Renal pelvis (tissue), 12 donors: ENCODE results near the gene GNAS. TPM values are rescaled to one million over a fixed set of nuclear protein-coding genes. Genes with fewer than 3 reads are reported as not detected.
A peak's percentile ranks its signal among the peaks of the same experiment; 100 is the strongest.
"Not testable (repeated sequence)": the region's sequence is repeated elsewhere in the genome, so short reads cannot be mapped to it uniquely, and the experiment has no call there.

Experiments used
- DNase-seq: peaks from one replicate; pipeline ENCODE4 v3.0.0-alpha.2; 2013
- long read RNA-seq, 16 experiments: transcript quantifications; one replicate each; lab custom pipeline, GENCODE V29; 2026
- polyA plus RNA-seq, 3 donors: library from polyadenylated mRNA; unstranded; fragments of 120-200 nt; gene quantifications; one replicate each; pipeline ENCODE4 v1.2.1, GENCODE V29; 2013; ENCODE audit not compliant: insufficient read length in 3 of 3

The GNAS gene
- 1,000 to 10,000 TPM; 1,780 to 2,253 (median 1,937) TPM for polyA plus RNA-seq
- long read RNA-seq, donor 1, full-length matches to known transcripts, result 412 of 1,294 reads
- long read RNA-seq, donor 1, partial matches to known transcripts, result 859 of 1,294 reads
- long read RNA-seq, donor 1, other reads (novel, unspliced or antisense), result 23 of 1,294 reads
- long read RNA-seq, donor 2, full-length matches to known transcripts, result 534 of 1,792 reads
- long read RNA-seq, donor 2, partial matches to known transcripts, result 1,217 of 1,792 reads
- long read RNA-seq, donor 2, other reads (novel, unspliced or antisense), result 41 of 1,792 reads
- long read RNA-seq, donor 3, full-length matches to known transcripts, result 506 of 1,647 reads
- long read RNA-seq, donor 3, partial matches to known transcripts, result 1,116 of 1,647 reads
- long read RNA-seq, donor 3, other reads (novel, unspliced or antisense), result 25 of 1,647 reads
- long read RNA-seq, donor 4, full-length matches to known transcripts, result 454 of 1,536 reads
- long read RNA-seq, donor 4, partial matches to known transcripts, result 1,049 of 1,536 reads
- long read RNA-seq, donor 4, other reads (novel, unspliced or antisense), result 33 of 1,536 reads
- long read RNA-seq, donor 5, full-length matches to known transcripts, result 243 of 645 reads
- long read RNA-seq, donor 5, partial matches to known transcripts, result 390 of 645 reads
- long read RNA-seq, donor 5, other reads (novel, unspliced or antisense), result 12 of 645 reads
- long read RNA-seq, donor 6, full-length matches to known transcripts, result 390 of 1,269 reads
- long read RNA-seq, donor 6, partial matches to known transcripts, result 863 of 1,269 reads
- long read RNA-seq, donor 6, other reads (novel, unspliced or antisense), result 16 of 1,269 reads
- long read RNA-seq, donor 7, full-length matches to known transcripts, result 674 of 1,747 reads
- long read RNA-seq, donor 7, partial matches to known transcripts, result 1,019 of 1,747 reads
- long read RNA-seq, donor 7, other reads (novel, unspliced or antisense), result 54 of 1,747 reads
- long read RNA-seq, donor 8, full-length matches to known transcripts, result 298 of 1,235 reads
- long read RNA-seq, donor 8, partial matches to known transcripts, result 895 of 1,235 reads
- long read RNA-seq, donor 8, other reads (novel, unspliced or antisense), result 42 of 1,235 reads
- long read RNA-seq, donor 9, full-length matches to known transcripts, result 555 of 2,030 reads
- long read RNA-seq, donor 9, partial matches to known transcripts, result 1,458 of 2,030 reads
- long read RNA-seq, donor 9, other reads (novel, unspliced or antisense), result 17 of 2,030 reads
- long read RNA-seq, donor 10, full-length matches to known transcripts, result 396 of 1,411 reads
- long read RNA-seq, donor 10, partial matches to known transcripts, result 993 of 1,411 reads
- long read RNA-seq, donor 10, other reads (novel, unspliced or antisense), result 22 of 1,411 reads
- long read RNA-seq, donor 11, full-length matches to known transcripts, result 430 of 1,061 reads
- long read RNA-seq, donor 11, partial matches to known transcripts, result 618 of 1,061 reads
- long read RNA-seq, donor 11, other reads (novel, unspliced or antisense), result 13 of 1,061 reads
- long read RNA-seq, donor 12, full-length matches to known transcripts, result 613 of 1,822 reads
- long read RNA-seq, donor 12, partial matches to known transcripts, result 1,155 of 1,822 reads
- long read RNA-seq, donor 12, other reads (novel, unspliced or antisense), result 54 of 1,822 reads
- long read RNA-seq, donor 13, full-length matches to known transcripts, result 281 of 1,073 reads
- long read RNA-seq, donor 13, partial matches to known transcripts, result 792 of 1,073 reads
- long read RNA-seq, donor 13, other reads (novel, unspliced or antisense), result 0 of 1,073 reads
- long read RNA-seq, donor 14, full-length matches to known transcripts, result 900 of 2,708 reads
- long read RNA-seq, donor 14, partial matches to known transcripts, result 1,725 of 2,708 reads
- long read RNA-seq, donor 14, other reads (novel, unspliced or antisense), result 83 of 2,708 reads
- long read RNA-seq, donor 15, full-length matches to known transcripts, result 535 of 1,936 reads
- long read RNA-seq, donor 15, partial matches to known transcripts, result 1,357 of 1,936 reads
- long read RNA-seq, donor 15, other reads (novel, unspliced or antisense), result 44 of 1,936 reads
- long read RNA-seq, donor 16, full-length matches to known transcripts, result 518 of 2,003 reads
- long read RNA-seq, donor 16, partial matches to known transcripts, result 1,454 of 2,003 reads
- long read RNA-seq, donor 16, other reads (novel, unspliced or antisense), result 31 of 2,003 reads

DNA sequence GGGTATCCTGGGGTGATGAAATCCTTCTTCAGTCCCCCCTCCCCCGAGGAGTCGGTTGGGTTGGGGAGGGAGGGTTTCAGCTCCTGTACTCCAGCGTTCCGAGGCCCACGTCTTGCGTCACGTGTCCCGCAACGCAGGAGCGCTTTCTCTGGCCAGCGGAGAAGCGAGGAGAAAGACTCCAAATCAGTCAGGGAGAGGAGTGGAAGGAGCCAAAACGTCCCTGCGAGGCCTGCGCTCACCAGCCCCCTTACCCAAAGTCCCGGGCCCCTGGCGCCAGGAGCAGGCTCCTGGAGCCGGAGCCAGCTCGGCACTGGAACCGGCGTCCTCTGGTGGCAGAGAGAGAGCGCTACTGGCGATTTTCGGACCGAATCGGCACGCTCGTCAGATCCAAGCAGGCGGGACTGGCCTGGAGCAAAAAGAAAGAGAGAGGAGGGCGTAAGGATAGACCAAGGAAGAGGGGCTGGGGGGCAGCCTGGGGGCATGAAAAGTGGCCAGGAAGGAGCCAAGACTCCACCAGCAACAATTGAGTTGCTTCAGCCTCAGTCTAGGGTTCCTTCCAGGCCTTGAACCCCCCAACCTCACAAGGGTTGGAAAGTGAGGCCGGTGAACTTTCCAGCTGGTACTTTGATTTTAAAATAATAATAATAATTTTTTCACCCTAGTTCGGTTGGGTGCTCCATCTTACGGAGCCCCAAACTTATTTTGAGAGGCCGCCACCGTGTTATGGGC, at the start of gene GNAS:
TSS of gene GNAS (plus strand) at position 174 of the 729 bp plus-strand sequence.
- peak; percentile 67 for DNase-seq

DNA sequence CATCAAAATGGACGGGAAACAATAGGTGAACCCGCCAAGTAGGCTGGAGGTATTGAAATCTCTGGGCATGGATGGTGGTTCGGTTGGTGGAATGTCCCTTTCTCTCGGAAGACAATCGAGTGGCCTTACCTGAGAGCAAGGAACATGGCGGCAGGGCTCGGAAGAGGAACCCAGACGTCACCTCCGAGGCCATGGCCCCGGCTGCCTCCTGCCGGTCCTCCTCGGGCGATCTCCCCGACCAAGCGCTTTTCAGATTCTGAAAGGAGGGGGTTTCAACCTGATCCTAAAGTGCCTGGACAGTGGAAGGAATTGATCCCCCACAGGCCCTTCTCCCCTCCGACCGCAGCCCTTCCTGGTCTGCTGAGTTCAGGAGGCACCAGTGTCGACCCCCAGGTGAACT, 49.0 kb upstream of the GNAS start:
- DNase-seq, result no peak

DNA sequence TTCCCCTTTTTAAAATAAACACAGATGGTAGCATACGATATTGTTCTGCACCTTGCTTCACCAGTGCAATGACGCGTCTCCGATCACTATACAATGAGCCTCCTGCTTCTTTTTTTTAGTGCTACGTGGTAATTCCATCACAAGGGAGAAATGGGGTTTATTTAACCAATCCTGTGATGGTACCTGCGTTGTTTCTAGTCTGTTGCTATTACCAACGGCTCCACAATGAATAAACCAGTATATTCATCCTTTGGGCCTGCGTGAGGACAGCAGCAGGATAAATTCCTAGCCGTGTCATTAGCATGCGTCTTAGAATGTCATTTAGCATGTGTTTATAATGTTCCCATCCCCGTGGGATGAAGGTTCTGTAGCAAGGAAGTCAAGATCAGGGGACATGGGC, 44.7 kb upstream of the GNAS start:
- DNase-seq, result no peak

DNA sequence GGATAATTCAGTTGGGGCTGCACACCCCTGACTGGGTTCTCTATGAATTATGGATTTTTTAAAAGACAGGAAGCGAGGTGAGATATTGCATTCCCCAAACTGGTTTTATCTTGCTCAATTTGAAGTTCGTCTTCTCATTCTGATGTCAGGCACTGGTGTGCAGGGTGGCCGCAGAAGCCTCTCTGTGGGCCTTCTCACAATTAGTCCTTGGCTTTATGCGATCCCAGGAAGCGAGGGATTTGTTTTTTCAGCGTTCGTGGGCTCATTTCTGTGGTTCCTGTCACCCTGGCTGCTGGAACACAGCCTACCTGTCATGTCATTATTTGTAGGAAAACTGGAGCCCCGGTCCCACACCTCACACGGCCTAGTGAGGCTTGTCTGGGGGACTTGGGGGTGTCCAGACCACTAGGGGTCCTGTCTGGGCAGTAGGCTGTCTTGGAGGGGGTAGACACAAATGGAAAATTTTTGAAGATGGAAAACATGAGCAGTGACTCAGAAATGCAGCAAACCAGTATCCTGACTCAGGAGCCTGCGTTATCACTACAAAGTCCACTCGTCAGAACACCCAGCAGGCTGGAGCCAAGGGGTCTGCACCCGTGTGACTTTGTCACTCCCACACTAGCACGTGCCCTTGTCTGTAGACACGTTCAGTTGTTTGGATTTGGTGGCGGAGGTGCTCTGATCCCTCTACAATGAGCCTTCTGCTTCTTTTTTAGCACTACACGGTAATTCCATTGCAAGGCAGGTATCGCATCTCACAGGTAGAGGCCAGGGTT, 44.1 kb upstream of the GNAS start:
- no peak for DNase-seq

DNA sequence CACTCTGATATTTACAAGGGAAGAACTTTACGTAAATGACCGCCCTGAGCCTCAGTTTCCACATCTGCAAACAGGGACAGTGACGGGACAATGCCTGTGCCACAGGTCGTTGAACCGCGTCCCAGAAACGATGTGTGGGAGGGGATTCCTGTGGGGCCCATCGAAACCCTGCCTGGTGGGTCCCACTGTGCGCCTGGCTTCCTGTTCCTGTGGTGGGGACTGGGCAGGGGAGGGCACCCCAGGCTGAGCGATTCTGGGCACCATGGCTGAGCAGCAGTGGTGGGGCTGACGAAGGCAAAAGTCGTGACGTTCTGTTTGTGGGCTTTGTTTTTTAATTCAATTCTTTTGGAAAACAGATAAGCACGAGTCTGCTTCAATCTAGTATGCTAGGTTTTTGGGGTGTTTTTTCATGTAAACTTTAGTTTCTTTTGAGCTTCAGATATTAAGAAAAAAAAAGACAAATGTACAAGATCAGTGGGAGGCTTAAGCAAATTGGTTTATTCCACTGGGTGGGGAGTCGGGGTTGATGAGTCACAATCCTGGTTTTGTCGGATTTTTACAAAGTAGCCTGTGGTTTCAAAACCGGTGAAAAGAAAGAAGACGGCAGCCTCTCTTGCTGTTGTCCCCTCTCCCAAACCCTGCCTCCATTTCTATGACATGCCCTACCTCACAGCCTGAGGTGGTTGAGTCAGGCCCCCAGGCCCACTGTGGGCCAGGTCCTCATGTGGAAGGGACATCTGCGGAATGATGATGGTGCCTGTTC, 42.2 kb upstream of the GNAS start:
- no peak for DNase-seq

DNA sequence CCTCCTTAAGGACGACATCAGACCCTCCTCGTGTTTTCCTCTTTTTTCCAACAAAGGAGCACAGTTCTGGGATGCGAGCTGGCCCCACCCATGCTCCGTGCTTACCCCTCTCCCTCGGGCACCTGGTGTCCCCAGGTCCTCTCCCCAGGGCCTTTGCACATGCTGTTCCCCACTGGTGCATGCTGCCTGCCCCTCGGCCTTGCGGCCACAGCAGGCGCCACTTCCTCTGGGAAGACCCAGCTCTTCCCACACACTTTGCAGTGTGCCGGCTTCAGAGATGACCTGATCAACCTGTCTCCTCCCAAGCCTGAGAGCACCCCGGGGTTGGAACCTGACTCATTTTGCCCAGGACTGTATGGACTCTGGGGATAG, 41.7 kb upstream of the GNAS start:
- DNase-seq, result no peak

DNA sequence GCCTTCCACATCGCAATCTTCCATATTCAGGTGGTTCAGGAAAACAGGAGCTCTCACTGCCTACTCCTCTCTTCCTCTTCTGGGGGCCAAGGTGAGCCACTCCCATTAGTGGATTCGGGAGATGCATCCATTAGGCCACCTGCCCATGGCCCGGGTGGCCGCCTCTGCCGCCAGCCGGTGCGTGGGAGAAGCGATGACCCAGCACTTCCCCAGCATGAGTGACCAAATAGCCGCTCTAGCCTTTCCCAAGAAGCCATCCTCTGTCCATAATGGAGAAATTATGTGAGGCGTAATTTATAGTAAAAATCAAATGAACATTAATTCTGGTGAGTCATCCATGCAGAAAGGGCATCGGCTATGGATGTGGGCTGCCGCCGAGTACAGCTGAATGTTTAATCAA, 41.2 kb upstream of the GNAS start:
- DNase-seq, result no peak

DNA sequence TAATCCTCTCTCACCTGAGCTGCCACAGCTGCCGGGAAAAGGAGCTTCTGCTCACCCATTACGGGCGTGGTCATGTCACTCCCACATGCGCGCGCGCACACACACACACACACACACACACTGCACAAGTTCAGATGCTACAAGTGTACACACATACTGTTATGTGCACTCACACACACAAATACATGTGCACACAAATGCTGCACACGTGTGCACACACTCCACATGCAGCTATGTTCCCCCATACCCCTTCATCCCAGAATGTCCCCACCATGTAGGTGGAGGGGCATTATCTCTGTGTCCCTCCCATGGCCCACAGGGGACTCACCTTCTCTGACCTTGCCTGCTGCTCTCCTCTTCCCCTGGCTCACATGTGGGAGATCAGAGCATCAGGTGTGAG, 39.1 kb upstream of the GNAS start:
- DNase-seq, result no peak

DNA sequence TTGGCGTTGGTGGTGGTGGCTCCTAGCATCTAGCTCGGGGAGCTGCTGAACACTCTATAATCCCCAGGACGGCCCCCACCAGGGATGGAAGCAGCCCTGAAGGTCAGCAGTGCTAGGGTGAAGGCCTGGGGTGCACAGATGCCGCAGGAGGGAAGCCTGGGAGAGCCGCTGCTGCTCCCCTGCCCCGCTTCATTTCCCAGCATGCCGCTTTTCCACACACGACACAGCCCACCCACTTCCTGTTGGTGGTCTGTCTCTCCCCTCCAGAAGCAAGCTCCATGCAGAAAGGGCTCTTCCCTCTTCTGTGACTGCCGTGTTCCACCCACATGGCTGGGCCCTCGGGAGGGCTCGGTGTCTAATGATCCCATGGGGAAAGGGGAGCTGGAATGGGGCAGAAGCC, 37.1 kb upstream of the GNAS start:
- no peak for DNase-seq

DNA sequence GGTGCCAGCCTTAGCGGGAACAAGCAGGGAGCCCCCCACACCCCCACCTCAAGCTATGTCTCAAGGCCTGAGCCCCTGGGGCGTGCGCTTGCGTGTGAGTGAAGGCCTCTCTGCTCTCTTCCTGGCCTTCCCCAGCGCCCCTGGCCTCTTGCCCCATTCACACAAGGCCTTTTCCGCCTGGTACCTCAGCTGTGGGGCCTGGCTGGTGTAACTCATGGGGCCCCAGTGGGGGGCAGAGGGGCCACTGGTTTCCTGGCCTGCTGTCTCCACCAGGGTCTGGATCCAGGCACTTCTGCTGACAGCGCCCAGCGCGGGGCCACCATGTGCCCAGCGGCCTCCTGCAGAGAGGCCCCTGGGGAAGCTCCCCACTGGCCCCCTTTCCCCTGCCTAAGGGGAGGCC, 36.5 kb upstream of the GNAS start:
- DNase-seq, result no peak

DNA sequence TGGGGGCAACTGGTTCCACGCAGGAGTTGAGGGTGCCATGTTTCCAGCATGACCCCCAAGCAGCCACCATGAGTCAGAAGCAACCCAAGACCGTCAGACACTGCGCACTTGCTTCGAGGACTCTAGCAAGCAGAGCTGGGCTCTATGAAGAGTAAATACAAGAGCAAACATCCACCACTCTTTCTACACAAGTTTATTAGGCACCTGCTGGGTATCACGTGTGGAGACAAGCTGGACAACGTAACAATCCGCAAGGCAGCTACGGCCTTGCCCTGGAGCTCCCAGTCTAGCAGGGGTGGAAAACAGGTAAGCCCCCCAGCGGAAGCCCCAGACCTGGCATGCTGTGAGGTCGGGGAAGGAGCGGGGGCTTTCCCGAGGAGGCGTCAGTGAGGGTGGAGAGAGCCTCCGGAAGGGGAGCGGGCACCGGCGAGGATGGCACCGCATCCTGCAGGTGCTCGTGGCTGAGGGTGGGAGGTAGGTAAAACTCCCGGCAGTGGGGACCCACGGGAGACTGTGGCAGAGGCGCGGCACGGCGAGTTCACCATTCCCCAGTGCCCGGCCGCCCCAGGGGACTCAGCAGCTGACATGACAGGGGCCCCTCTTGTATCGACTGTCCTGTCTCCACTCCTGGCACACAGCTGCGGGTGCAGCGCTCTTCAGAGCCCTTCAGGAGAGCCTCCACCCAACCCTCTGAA, 35.4 kb upstream of the GNAS start:
- DNase-seq, result no peak

DNA sequence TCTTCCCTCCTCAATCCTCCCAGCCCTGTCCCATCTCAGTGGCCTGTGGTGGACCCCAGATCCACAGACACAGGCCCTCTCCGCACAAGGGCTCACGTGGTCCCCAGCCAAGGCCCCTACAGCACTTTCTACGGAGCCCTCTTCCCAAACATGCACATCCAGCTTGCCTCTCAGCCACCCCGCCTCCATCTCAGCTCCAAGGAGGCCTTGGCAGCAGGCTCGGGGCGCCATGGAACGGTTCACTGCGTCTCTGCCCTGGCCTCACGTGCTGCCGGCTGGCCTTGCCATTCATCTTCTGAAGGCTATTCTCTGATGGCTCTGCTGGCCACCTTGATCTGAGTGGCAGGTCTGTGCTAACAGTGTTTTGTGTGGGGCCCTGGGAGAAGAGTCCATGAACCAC, 34.8 kb upstream of the GNAS start:
- DNase-seq, result no peak

DNA sequence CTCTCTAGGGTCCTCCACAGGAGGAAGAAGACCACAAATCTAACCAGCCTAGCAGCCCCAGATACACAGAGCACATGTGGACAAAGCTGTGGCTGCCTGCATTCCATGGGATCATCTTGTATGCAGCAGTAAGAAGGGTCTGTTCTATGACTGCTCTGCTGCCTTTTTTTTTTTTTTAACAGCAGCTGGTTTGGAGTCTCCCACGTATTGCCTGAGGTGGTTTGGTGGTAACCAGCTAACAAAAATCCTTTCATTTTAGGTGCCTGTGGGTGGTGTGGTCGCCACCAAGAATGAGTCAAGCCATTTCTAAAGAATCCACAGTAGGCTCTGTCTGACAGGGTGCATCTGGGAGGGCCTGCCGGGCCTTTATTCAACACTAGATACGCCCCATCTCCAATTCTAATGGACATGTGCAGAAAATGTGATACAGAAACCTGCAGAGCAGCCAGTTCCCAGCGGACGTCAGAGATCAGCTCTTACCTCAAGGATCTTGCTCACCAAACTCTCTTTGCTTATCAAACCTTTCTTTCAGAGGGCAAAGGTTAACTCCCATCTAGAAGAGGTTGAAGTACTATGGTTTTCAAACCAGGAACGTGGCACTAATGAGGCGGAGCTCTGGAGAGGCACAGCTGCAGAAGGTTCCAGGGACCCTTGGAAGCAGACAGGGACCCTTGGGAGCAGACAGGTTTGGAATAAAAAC, 33.8 kb upstream of the GNAS start:
- no peak for DNase-seq

DNA sequence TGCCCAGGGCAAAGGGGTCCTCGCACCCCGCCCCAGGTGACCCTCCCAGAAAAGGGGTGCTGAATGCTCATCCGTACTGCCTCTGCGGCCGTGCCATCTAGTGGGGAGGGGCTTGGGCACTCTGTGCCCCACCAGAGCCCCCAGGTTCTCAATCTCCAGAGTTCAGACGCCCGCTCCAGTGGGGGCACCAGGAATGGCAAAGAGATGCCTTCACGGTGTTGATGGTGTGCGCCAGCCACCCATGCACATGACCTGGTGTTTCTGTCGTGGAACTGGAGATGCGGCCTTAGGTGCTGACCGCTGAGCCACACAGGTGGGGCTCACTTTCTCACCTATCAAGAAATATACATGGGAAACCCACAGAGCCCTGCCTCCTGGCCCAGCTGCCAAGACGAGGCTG, 32.6 kb upstream of the GNAS start:
- DNase-seq, result no peak

DNA sequence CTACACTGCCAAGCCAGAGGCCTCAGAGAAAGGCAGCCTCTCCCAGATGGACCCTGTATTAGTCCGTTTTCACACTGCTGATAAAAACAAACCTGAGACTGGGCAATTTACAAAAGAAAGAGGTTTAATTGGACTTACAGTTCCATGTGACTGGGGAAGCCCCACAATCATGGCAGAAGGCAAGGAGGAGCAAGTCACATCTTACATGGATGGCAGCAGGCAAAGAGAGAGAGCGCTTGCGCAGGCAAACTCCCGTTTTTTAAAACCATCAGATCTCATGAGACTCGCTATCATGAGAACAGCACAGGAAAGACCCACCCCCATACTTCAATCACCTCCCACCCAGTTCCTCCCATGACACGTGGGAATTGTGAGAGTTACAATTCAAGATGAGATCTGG, 32.0 kb upstream of the GNAS start:
- DNase-seq, result not testable (repeated sequence)

DNA sequence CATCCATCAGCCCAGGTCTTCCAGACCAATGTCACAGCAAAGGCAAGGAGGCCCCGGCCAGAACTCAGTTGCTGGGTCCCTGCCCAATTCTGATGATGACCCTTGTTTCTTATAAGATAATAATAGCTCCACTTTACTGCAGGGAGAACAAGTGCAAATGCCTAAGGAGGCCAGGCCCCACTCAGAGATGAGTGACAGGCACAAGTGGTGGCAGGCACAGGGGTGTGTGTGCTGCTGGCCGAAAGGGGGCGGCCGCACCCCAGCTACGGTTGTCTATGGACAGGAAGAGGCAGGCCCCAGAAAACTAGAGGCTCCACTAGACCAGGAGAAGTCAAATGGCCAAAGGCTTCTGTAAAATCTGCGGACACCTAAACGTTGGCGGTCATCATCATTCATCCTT, 30.4 kb upstream of the GNAS start:
- no peak for DNase-seq
